ENCODE results near the gene PCSK5. TPM values are rescaled to one million over a fixed set of nuclear protein-coding genes. Genes with fewer than 3 reads are reported as not detected.

The PCSK5 gene
- polyA plus RNA-seq, 1 experiment: 0.74 TPM

DNA sequence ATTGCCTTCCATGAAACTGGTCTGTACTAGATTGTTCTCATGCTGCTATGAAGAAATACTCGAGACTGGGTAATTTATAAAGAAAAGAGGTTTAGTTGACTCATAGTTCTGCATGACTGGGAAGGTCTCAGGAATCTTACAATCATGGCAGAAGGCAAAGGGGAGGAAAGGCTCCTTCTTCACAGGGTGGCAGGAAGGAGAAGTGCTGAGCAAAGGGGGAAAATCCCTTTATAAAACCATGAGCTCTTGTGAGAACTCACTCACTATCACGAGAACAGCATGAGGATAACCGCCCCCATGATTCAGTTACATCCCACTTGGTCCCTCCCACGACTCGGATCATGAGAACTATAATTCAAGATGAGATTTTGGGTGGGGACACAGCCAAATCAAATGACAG is 340.5 kb downstream of the PCSK5 start:
- ChIA-PET POLR2A (no interaction called here), CTCF (interaction anchor here (1.2 kb wide), 1 partner anchor 10 kb away, joined by 3 read pairs; no protein-coding TSS in a partner anchor)
- Histone ChIP-seq H3K36me3 (ENCODE audit: control insufficient read depth, insufficient read depth, low read length) (no peaks in the 10 kb centered on the region), H3K27me3 (ENCODE audit: control insufficient read depth, insufficient read depth, low read length) (no peaks in the 10 kb centered on the region), H3K4me3 (ENCODE audit: low read depth, low read length) (no peak overlapping the region)
- no peak for DNase-seq (ENCODE audit: low read depth)
- TF ChIP-seq, protein P1, sequence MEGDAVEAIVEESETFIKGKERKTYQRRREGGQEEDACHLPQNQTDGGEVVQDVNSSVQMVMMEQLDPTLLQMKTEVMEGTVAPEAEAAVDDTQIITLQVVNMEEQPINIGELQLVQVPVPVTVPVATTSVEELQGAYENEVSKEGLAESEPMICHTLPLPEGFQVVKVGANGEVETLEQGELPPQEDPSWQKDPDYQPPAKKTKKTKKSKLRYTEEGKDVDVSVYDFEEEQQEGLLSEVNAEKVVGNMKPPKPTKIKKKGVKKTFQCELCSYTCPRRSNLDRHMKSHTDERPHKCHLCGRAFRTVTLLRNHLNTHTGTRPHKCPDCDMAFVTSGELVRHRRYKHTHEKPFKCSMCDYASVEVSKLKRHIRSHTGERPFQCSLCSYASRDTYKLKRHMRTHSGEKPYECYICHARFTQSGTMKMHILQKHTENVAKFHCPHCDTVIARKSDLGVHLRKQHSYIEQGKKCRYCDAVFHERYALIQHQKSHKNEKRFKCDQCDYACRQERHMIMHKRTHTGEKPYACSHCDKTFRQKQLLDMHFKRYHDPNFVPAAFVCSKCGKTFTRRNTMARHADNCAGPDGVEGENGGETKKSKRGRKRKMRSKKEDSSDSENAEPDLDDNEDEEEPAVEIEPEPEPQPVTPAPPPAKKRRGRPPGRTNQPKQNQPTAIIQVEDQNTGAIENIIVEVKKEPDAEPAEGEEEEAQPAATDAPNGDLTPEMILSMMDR (IDR thresholded peaks at IDR 0.05; ENCODE audit: insufficient read depth, low read depth, low read length): no peak

DNA sequence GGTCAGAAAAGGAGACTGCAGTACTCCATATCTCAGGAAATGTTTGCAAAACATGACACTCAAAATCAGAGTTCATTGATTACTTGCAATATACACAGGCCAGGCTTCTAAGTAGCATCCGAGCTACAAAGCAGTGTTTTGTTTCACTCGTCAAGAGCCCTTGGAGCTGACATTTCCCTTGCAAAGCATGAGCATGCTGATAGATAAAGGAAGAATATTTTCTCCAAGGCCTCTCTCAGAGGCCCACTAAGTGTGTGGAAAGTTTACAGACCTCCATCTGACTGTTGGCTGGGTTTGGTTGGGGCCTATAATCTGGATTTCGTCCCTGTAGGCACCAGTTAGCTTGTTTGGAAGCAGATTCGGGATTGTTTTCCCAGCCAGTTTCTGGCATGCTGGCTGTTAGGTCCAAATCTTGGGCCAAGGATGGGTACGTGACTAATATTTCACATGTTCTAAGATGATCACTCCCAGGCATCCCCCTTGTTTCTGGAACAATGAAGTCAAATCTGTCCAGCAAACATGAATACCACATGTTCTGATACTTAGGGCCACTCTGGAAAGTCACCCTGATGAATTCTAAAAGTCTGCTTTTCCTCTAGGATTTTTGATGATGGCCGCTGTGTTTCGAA is 342.5 kb downstream of the PCSK5 start:
- no peaks in the 10 kb centered on the region for H3K27me3 ChIP-seq (ENCODE audit: control insufficient read depth, insufficient read depth, low read length)
- TF ChIP-seq, protein P1 (IDR thresholded peaks at IDR 0.05; ENCODE audit: insufficient read depth, low read depth, low read length): no peak
- POLR2A ChIA-PET: no interaction called here
- H3K36me3 ChIP-seq (ENCODE audit: control insufficient read depth, insufficient read depth, low read length): no peaks in the 10 kb centered on the region
- no peak for DNase-seq (ENCODE audit: low read depth)
- CTCF ChIA-PET: no interaction called here
- H3K4me3 ChIP-seq (ENCODE audit: low read depth, low read length): no peak overlapping the region

DNA sequence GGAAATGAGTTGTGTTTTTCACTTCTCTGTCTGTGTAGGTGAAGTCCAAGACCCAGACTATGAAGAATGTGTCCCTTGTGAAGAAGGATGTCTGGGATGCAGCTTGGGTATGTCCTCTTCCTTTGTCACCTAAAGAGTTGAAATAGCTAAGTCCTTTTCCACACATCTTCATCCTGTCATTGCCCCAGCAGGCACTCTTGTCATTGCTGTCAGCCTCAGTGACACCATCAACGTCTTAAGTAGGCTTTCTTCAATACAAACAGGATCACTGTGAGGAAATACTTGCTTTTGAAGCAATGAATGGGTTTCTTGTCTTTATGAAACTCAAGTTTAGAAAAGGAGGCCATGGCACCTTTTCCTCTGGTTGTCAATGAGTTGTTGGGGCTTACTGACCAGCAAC is 350.1 kb downstream of the PCSK5 start:
- no peak overlapping the region for H3K4me3 ChIP-seq (ENCODE audit: low read depth, low read length)
- TF ChIP-seq, protein P1 (IDR thresholded peaks at IDR 0.05; ENCODE audit: insufficient read depth, low read depth, low read length): no peak
- H3K27me3 ChIP-seq (ENCODE audit: control insufficient read depth, insufficient read depth, low read length): peaks cover 2% of the 10 kb centered on the region; the same call in 1 of the 2 replicates
- no peaks in the 10 kb centered on the region for H3K36me3 ChIP-seq (ENCODE audit: control insufficient read depth, insufficient read depth, low read length)
- ChIA-PET POLR2A (no interaction called here), CTCF (no interaction called here)
- no peak for DNase-seq (ENCODE audit: low read depth)

DNA sequence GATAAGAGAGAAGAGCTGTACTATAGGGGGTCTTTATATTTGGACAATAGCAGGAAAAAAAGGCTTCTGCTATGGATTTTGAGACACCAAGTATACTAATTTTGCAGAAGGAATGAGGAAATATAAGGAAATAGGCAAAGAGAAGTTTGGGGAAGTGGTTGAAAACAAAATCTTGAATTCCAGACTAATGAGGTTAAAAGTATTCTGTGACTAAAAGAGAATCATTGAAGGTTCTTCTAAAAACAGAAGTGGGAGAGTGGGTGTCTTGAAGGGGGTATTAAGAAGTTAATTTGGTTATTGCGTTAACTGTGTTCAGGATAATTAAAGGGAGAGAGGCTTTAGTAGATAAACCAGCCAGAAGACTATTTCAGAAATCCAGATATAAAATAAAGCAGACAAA is 355.0 kb downstream of the PCSK5 start:
- Histone ChIP-seq H3K4me3 (ENCODE audit: low read depth, low read length) (no peak overlapping the region), H3K36me3 (ENCODE audit: control insufficient read depth, insufficient read depth, low read length) (no peaks in the 10 kb centered on the region), H3K27me3 (ENCODE audit: control insufficient read depth, insufficient read depth, low read length) (peaks cover 2% of the 10 kb centered on the region; the same call in 1 of the 2 replicates)
- POLR2A ChIA-PET: no interaction called here
- DNase-seq (ENCODE audit: low read depth): no peak
- TF ChIP-seq, protein P1 (IDR thresholded peaks at IDR 0.05; ENCODE audit: insufficient read depth, low read depth, low read length): no peak
- CTCF ChIA-PET: interaction anchor here (2.1 kb wide), 1 partner anchor 10 kb away, joined by 5 read pairs; no protein-coding TSS in a partner anchor

DNA sequence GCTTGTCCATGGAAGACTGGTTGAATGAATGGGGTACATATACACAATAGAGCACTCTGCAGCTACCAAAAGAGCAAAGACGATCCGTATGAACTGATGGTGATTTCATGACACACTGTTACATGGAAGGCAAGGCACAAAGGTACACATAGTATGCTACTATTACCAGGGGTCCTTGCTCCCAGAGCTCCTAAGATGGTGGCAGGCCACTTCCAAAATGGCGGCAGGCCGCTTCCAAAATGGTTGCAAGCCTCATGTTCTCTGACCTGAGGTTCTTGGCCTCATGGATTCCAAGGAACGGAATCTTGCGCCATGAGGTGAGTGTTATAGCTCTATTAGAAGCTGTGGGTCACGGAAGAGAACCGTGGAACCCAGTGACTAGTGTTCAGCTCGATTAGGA is 356.2 kb downstream of the PCSK5 start:
- Histone ChIP-seq H3K27me3 (ENCODE audit: control insufficient read depth, insufficient read depth, low read length) (no peaks in the 10 kb centered on the region), H3K36me3 (ENCODE audit: control insufficient read depth, insufficient read depth, low read length) (no peaks in the 10 kb centered on the region), H3K4me3 (ENCODE audit: low read depth, low read length) (no peak overlapping the region)
- TF ChIP-seq, protein P1 (IDR thresholded peaks at IDR 0.05; ENCODE audit: insufficient read depth, low read depth, low read length): no peak
- ChIA-PET CTCF (interaction anchor here (1.3 to 2.1 kb wide), 2 partner anchors 8 to 28 kb away, joined by 3 to 5 read pairs; no protein-coding TSS in a partner anchor), POLR2A (no interaction called here)
- DNase-seq (ENCODE audit: low read depth): no peak
